DMS153 (cell line): ENCODE data around the gene PCK1.

Experiments
- DNase-seq: peaks from one replicate; lab custom pipeline; 2025; lab: John Stamatoyannopoulos, UW

Gene PCK1

DNA sequence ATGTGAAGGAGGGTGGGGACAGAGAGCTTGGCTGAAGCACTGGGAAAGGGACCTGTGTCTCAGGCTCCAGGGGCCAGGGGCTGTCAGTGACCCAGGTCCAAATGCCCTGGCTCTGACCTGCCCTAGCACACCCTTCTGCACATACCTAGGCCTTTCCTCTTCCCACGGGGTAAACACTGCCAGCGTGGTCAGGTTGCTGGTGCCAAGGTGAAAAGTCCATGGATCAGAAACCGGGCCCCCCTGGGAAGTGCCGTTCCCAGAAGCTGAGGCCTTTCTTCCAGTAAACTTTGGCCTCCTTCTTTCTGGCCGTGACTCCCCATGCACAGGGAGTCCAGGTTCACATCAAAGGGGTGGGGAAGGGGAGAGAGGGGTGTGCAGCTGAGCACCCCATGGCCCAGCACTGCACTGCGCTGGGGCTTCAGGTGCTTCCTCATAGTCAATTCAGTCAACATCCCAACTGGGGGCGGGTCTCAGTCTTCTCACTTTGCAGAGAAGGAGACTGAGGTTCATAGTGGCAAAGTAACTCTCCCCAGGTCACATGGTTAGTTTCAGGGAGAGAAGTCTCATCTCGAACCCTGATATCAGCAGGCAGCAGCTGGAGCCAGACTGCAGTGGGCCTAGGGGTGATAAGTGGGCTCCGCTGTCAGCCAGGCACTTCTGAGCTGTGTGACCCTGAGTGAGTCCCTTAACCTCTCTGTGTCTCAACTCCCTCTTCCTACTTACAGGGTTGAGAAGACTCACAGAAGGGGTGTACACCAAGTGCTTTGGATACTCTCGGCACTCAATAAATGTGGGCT lies 17.0 kb downstream of the PCK1 start:
- DNase-seq: no peak

- no peak for DNase-seq
Measured at GRCh38 chr20:57578476-57579165, 17.7 kb downstream of the PCK1 start.

DNA sequence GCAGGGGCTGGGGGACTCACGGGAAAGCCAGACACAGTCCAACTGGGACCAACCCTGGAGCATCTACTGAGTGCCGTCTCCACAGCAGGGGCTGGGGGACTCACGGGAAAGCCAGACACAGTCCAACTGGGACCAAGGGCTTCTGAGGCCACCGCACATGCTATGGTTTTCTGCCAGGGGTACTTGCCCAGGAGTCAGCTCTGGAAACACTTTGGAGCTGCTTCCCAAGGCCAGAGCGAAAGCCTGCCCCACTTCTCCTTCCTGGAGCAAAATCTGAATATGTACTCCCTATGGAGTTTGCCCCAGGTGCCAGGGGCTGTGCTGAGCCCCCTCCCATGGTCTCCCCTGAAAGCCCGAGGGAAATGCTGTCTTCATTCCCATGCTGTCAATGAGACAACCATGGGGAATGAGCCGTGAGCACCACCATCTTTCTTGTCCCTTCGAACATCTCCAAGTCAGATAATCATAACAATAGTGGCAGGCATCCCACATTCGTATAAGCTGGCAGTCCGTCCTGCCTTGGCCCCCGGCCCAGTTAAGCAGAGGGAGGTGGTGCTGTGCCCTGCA lies 18.5 kb downstream of the PCK1 start:
- DNase-seq: no peak

- no peak for DNase-seq
Measured at GRCh38 chr20:57579898-57580447, 19.1 kb downstream of the PCK1 start.

DNA sequence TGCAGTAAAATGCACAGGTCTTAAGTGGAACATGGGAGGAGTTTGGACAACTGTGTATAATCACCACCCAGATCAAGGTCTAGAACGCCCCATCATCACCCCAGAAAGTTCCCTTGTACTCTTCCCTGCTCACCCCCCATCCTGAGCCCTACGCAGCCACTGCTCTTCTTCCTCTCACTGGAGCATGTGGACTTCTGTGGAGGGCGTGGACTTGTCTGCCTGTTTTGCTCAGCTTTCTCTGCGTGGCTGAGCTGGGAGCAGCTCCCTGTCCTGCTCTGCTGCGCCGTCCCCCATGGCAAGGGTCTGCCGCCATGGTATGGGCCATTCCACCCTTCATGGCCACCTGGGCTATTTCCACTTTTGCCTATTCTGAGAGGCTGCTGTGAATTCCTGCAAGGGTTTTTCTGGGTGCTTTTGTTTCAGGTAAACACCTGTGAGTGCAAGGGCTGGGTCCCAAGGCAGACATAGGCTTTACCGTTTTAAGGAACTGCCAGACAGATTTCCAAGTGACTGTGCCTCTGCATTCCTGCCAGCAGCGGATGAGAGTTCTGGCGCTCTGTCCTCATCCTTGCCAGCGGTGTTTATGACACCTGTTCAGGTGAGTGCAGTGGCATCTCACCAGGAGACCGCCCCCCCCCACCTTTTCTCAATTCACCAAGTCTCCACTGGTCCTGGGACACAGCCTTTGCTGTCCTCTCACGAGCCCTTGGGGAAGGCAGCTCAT lies 19.7 kb downstream of the PCK1 start:
- no peak for DNase-seq

DNA sequence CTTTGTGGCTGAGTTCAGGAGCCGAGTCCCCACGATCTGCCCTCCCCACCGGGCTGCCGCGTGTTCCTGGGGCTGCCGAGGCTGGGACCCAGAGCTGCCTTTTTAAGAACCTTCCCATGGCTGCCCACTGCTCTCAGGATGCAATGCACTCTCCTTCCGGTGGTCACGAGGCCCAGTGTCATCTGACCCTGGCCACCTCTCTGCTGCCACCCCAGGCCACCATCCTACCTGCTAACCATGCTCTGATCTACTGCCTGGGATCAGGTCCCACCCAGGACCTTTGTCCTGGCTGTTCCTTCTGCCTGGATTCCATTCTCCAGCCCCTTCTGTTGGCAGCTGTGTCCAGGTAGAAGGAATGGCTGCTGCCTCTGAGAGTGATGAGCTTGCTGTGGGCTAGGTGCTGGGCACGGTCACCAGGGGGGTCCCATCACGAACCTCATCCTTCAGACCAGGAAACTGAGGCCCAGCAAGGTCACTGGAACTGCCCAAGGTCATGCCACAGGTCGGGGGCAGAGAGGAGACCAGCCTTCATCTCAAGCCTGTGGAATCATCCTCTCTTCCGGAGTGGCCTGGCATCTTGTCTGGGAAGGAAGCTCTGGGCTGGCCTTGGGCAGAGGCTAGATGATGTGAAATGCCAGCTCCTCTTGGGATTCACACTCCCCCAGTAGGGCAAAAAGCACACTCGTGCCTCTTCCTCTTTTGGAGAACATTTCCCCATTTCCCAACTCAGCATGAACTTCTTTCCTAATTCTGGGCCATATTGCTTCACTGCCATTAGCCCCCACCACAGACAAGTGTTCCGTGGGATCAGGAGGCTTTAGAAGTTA lies 20.5 kb downstream of the PCK1 start:
- no peak for DNase-seq

GRCh38 chr20:57582029-57582378 lies 21.1 kb downstream of the PCK1 start:
- DNase-seq: no peak

GRCh38 chr20:57582432-57583288 lies 21.8 kb downstream of the PCK1 start:
- peak; percentile 5 for DNase-seq

DNA sequence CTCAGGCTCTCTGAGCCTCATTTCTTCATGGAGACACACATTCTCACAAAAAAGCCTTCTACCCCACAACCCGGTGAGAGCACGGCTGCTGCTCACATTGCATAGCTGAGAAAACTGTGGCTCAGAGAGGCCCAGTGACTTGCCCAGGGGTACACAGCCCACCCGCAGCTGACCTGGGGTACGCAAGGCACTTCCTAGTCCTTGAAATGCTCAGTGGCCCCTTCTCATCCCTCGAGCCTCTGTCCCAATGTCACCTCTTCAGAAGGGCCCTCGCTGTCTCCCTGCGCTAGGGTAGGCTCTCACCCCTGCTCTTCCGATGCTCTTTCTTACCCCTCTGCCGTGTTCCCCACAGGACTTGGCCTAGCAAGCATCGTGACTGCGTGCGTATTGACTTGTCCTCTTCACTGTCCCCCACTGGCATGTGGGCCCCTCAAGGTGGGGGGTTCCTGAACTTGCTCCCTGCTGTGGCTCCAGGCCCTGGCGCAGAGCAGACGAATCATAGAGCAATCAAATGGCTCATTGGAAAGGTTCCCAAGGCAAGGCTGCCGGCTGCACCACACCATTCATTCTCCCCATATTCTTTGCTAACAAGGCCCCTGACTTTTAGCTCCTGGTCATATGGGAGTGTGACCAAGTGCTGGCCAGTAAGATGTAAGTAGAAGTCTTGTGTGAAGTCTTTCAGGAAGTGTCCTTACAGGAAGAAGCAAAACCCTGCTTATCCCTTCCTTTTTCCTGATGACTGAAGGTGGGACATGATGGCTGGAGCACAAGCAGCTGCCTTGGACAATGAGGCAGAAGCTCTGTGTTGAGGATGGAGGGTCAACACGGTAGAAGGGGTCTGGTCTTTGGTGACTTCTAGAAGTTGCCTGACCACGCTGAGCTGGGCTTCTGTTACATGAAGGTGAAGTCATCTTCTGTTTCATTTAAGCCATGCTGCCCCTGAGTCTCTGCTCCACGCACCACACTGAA lies 22.7 kb downstream of the PCK1 start:
- DNase-seq: no peak

DNA sequence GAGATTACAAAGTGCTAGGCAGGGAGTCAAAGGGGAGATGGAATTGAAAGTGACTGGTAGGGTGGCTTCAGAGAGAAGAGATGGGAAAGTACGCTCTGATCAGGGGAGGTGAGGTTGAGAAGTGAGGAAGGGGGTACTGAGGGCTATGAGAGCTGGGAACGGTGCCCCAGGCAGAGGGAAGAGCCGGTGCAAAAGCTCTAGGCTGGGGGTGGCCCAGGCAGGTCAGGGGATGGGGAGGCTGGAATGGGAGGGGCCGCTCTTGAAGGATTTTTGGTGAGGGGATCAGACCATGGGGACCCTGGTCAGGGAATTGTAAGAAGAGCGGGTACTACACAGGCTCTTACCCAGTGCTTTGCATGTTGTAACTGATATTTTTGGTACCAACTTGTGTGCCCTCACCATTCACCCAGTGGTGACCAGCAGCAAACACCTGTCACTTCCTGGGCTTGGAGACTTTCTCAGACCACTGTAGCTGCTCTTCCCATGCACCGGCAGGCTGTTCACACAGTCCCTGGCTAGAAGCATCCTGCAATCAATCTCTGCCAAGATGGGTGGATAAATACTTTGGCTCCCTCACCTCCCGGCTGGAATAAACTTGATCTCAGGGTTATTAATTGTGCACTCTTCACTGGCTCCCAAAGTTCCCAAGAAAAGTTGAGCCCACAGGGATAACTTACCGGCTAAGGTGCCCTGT lies 24.0 kb downstream of the PCK1 start:
- no peak for DNase-seq

DNA sequence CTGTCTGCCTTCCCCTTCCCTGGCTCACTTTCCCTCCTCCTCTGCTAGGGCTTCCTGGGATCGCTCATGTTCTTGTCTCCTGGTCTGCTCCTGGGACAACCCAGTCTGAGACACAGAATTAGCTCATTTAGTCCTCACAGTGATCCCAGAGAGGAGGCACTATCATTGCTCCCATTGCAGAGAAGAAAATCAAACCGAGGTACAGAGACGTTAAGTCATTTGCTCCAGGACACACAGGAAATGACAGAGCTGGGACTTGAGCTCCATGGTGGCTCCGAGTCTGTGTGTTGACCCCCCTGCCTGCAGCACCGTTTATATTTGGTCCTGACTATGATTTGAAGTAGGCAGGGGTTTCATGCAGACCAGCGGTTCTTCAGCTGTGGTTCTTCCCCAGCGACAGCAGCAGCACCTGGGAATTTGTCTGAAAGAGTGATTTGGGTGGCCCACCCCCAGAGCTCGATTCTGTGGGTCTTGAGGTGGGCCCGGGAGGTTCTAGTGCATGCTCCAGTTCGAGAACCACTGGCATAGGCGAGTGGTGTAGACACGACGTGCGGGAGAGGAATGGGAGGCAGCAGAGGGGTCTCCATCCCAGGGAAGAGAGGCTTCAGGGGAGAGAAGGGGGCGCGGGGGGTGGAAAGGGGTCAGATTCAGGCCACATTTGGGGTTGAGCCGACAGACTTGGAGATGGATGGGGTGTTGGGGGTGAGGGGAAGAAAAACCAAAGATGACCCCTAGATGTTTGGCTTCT lies 24.7 kb downstream of the PCK1 start:
- DNase-seq: no peak

DNA sequence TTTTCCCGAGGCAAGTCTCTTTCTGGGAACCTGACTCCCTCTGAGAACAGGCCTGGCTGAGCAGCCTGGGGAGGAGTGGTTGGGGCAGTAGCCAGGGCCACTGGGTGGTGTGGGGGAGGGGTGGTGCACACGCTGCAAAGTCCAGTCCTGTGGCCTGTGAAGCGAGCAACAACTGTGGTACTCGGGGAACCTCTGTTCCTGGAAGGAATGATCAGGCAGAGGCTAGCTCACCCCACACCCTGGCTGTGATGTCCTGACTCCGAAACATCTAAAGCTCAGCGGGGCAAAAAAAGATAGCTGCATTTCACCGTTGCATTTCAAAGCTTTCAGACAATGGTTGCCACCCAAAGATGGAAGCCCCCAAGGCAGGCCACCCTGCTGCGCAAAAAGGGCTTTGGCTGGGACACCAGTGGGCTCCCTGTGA lies 25.5 kb downstream of the PCK1 start:
- DNase-seq: no peak

DNA sequence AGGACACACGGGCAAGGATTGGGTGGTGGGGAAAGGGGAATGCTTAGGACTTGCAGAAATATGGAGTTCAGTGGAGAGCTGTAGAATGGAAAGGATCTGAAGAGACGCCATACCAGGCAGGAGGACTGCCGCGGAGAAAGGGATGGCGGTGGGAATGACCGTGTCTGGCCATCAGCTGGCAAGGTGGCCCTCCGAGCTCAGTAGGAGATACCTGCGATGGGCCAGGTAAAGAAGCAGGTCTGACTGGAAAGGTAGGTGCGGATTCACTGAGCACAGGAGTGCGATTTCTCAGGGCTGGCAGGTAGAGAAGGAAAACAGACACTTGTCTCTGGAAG lies 26.0 kb downstream of the PCK1 start:
- DNase-seq: no peak

DNA sequence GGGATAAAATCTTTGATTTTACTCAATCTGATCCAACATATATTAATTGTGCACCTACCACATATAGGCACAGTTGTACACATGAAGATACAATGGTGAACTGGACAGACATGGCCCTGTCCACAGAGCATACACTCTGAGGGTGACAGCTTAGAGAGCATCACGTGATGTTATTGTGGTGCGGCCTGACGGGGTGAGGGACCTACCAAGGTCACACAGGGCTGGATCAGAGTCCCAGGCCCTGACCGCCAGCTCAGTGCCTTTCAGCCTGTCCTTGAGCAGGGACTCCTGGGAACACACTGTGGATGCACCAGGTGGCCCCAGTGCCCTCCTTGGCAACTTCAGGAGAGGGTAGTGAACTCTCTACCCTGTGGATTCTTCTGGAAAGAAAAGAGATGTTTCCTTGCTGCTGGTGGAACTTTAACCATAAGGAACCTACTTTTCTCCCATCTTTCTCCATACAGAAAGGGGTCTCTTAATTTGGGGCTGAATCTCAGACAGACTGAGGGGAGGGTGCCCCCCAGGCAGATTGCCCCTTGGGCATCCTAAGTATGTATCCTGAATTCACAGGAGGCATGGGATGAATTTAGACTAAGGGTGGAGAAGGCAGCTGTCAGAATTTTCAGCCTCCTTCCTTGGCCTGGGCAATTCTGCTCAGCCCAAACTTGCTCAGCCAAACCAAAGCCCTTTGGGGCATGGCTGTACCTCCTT lies 26.5 kb downstream of the PCK1 start:
- DNase-seq: no peak

- no peak for DNase-seq
Measured at GRCh38 chr20:57587989-57588377, 27.1 kb downstream of the PCK1 start.

GRCh38 chr20:57588596-57588995 lies 27.7 kb downstream of the PCK1 start:
- DNase-seq: no peak

- no peak for DNase-seq
Measured at GRCh38 chr20:57589123-57589727, 28.3 kb downstream of the PCK1 start.
